T follicular helper cell (primary cell): ENCODE data around the gene MMP24OS.

Experiments
- DNase-seq: peaks from one replicate; pipeline ENCODE4 v3.0.0-alpha.2; 2020; ENCODE audit warnings: low read depth

MMP24OS gene

DNA sequence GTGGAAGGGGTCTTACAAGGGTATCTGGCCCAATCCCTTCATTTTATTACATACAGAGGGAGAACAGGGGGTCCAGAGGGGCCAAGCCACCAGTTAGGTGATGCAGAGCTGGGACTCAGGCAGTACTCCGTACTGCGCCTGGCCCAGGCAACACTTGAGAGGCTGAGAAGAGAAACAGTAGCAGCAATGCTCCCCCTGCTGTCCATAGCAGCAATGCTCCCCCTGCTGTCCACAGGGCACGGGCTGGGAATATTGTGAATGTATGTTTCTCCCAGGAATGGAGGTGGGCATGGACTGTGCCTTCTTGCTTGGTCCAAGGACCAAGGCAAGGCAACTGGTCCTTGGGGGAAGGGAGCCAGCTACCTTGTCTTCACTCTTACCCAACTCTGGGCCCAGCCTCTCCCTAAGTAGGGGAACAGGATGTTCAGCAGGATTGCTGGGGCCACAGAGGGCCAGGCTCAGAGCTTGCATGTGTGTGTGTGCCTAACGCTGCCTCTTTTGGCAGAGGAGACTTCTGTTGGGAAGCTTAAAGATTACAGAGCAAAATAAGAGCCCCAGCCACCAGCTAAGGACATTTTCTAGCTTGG lies 29.1 kb upstream of the MMP24OS start:
- DNase-seq = no peak

DNA sequence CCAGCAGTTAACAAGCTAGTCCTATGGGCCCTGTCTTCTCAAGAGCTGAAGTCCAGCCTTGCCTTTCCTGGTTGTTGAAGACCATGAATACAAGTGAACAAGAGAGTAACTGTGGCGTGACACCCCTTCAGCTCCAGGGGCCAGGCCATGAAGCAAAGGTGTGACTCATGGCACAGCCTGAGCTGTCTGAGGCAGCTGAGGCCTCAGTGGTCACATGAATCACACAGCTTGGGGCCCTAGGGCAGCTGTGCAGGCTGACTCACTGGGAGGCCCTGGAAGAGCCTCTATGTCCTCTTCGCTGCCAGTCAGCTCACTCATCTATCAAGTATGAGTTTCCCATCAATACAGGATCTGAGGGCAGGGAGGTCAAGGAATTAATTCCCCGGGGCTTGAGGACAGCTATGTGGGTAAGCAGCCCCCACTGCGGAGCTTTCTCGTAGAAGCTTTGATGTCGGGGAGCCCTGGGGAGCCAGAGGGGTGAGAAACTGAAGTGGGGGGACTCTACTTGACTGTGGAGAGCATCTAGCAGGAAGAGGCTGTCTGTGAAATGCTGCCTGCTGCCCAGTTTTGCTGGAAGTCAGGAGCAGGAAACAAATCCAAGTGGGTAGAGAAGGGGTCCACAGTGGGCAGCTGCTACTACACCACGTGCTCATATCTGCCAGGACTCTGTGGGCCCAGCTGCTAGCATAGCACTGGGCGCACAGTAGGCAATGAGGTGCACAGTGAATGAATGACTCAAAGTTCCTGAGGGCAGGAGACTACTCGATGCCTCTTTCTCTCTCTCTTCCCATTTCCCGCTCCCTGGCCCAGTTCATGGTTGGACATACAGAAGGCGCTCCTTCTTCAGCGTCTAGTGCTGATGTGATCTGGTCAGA lies 28.0 kb upstream of the MMP24OS start:
- no peak for DNase-seq

DNA sequence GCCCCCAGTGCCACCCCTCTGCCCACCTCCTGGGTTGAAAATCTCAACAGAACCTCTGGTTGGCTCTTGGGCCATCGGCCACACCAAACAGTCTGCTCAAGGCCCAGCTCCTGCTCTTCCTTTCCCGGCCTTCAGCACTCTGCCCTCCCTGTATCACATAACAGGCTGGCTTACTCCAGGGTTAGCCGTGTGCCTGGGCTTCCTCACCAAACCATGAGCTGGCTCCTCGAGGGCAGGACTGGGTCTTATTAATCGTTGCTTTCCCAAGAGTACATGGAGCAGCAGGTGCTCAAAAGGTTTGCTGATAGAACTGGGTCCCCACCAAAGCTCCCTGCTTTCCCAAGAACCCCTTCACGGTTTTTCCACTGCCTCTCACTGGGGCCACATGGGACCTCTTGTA lies 27.0 kb upstream of the MMP24OS start:
- no peak for DNase-seq

DNA sequence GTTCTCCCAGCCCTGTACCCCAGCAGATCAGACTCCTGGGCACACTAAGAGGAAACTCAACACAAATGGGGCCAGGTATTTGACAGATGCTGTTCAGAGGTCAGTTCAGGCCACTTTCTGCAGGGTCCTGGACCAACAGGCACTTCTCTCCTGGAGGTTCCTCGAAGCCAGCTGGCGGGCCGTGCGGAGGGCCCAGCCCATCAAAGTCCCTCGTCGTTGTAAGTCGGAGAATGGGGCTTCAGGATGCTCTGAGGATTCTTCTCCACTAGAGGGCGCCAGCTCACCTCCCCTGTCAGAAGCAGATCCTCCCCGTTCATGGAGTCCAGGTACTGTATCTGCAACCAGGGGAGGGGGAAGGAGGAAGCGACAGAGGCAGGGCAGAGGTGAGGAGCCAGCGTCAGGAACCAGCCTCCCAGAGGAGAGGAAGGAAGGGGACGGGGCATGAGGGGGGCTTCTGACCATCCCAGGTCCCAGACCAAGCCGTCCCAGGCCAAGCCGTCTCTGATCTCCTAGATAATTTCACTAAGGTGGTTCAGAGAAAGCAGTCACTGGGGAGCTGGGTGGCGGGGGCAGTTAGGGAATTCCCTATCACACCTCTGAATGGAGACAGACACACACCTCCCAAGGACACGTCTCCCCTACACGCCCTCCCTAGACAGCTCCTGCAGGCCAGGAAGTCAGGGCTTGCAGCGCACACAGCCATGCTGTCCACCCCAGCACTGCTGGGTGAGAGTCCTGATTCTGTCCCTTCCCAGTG lies 26.0 kb upstream of the MMP24OS start:
- peak; percentile 73 for DNase-seq

GRCh38 chr20:35303382-35303734 lies 25.4 kb upstream of the MMP24OS start:
- DNase-seq = no peak

DNA sequence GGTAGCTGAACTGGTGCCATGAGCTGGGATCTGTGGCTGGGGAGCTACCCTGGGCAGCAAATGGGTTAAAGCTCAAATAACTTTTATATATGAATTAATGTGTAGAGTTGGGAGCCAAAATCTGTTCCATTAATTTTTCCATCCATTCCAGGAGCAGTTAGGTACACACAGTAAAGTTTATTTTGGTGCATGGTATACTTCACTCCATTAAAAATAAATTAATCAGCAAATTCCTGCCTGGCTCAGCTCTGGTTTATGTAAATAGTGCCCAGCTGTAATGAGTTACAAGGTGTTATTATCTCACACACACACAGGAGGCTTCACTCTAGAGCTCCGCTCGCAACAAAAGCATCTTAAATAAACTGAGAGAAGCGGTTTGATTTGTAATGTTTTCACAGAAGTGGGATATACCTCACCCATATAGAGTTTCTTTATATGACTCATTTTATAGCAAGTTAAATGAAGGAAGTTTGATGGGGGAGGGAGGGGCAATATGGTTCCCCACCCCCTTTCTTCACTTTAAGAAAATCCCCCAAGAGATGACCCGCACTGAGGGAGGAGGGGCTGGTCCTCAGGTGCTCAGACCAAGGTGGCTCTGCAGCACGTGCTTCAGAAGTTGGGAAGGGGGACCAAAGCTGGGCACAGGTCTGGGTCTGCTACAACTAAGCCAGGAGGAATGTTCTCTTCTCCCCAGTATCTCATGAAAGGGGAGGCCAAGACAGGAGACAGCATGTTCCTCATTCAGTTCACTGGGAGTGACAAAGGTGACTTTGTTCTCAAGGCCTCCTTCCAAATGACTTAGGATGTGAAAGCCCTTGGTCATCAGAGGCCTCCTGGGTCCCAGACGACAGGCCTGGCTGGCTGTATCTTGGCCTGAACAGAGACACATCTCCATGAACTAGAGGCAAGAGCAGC lies 24.8 kb upstream of the MMP24OS start:
- DNase-seq = no peak

- DNase-seq = no peak
Observed at GRCh38 chr20:35301426-35301825, 23.5 kb upstream of the MMP24OS start.

DNA sequence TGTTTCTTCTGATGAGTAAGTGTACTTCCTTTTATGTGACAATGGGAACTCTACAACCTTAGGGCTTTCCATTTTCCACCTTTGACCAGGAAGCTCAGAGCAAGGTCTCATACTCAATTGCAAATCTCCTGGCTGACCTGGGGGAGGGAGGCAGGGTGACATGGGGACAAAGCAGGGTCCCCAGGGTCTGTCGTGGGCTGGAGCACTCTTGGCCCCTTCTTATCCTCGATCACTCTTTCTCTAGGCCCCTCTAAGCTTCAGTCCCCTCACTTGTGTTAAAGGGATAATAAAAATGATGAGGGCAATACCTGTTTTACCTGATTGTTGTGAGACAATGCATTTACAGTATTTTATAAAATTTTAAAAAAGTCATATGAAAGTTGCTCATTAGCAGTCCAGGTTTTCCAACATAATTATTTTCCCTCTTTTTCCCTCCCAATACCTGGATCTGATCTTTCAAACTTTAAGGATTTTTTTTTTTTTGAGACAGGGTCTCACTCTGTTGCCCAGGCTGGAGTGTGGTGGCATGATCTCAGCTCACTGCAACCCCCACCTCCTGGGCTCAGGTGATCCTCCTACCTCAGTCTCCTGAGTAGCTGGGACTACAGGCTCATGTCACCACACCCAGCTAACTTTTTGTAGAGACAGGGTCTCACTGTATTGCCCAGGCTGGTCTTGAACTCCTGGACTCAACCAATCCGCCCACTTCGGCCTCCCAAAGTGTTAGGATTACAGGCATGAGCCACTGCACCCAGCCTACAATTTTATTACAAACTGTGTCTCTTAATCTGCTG lies 22.7 kb upstream of the MMP24OS start:
- no peak for DNase-seq

DNA sequence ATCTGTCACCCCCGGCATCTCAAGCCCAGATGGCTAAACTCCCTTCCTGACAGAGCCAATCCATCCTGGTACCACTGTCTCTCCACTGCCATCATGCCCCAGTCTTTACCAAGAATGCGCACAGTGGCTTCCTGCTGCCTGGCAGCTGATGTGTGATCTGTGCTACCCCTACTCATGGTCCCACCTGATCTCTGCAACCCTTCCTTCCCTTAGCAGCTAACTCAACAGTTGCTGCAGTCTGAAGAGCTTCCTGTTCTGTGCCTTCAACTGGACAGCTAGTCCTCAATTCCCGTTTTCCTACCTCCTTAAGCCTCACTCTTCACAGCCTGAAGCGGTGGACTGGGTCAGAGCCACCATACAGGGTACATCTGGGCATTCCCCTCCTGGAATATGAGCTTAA lies 21.9 kb upstream of the MMP24OS start:
- DNase-seq = no peak

DNA sequence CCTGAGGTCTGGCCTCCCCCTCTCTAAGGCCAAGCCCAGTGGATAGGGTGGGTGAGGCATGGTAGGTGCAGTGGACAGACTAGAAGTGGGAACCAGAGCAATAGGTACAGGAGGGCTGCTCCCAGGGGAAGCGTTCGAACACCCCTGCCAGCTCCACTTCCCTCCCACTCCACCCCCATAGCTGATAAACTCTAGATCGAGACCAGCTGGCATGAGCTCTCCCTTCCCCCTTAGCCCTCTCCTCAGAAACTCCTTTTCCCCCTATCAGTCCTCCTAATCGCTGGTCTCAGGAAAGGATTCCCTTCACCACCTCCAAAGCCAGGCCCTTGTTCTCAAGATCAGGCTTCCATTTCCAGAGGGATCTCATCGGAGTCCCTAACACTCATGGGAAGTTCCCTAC lies 20.3 kb upstream of the MMP24OS start:
- no peak for DNase-seq

DNA sequence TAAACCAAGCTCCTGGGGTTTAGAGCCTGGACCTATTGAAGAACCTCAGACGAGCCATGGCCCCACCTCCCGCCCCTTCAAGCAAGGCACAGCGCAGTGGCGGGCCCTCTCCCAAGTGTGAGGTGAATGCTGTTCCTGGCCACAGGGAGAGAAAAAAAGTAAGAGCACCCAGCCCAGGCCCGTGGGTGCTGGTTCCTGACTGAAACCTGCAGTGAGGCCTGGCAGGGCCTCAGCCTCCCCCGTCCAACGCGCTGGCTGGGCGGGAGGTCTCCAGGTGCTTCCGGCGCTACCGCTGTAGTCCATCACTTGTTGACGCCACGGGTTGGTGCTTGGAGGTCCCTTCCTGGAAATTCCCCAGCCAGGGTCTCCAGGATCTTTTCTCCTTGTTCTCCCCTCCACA lies 19.8 kb upstream of the MMP24OS start:
- DNase-seq = no peak

DNA sequence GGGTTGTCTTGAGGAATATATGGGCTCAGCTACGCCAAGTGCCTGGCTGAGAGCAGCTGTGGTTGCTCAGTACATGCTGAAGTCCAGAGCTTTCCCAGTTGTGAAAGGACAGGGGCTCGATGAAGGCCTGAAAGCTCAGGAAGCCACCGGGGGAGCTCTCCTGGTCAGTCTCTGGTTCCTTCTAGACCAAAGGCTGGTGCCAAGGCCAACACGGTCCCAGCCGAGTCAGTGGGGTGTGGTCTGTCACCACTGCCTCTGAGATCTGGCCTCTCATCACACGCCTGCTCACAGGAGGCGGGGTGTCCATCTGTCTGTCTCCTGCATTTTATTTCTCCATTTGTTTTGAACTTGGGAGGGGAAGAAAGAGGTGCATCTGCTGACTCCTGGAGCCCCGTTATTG lies 19.2 kb upstream of the MMP24OS start:
- DNase-seq = no peak

GRCh38 chr20:35296101-35296554 lies 18.2 kb upstream of the MMP24OS start:
- DNase-seq = no peak

DNA sequence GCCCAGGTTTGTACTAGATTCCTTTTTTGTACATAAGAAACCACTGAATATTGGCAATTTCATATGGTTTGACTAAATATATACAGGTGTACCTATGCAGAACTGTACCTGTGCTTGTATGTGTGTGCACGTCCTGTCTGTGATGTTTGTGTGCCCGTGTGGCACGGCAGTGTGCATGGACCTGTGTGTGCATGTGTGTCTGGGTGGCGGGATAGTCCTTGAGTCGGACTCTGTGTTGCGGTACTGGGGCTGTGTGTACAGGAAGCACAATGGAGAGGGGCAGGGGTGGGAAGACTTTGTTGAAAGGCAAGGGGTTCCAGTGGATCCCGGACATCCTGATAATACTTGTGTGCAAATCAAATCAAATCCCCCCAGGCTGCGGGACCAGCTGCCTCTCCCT lies 17.8 kb upstream of the MMP24OS start:
- no peak for DNase-seq

GRCh38 chr20:35295058-35295457 lies 17.1 kb upstream of the MMP24OS start:
- no peak for DNase-seq

DNA sequence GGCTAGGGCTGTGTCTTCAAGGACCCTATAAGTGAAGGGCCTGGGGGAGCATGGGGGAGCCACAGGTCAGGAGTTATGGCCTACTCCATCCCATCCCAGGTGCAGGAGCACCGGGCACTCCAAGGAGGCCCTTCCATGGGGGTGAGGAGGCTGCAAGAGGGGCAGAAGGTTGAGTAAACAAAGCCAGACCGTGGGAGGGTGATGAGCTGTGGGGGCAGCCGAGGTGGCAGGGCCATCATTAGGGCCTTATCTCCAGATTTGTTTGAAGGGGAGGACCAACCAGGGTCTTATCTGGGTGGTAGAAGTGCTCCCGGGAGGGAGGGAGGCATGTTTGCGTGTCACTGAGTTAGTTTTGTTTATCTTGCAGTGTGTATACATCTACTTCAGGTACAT lies 16.4 kb upstream of the MMP24OS start:
- no peak for DNase-seq

DNA sequence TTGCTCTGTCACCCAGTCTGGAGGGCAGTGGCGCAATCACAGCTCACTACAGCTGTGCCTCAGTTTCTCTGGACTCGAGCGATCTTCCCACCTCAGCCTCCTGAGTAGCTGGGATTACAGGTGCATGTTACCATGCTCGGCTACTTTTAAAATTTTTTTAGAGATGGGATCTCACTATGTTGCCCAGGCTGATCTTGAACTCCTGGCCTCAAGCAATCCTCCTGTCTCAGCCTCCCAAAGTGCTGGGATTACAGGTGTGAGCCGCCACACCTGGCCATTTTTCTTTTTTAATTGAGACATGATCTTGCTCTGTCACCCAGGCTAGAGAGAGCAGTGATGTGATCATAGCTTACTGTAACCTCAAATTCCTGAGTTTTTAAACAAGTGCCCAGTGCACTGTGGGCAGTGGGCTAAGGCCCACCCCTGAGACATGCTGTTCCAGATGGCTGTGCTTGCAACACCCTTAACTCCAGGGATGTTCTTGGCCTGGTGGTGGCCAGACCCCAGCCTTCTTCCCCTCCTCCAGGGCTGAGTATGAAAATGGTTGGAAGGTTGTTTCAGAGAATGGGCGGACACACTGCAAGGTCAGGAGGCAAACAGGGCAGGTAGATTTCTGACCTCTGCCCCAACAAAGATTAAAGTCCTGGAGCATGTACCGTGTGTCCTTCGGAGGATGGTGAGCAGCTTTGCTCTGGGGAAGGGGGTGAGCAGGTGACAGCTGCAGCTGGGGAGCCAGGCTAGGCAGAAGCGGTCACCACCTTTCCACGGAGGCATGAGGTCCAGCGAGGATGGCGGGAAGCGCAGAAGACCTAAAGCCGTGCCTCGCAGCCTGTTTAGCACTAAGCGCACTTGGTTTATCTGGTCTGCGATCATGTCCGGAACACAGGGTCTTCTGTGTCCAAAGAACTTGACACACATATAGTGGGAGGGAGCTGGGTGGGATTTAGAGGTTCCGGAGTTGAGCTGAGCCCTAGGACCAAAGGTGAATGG lies 15.7 kb upstream of the MMP24OS start:
- DNase-seq = no peak

- DNase-seq = no peak
Observed at GRCh38 chr20:35292504-35293285, 14.8 kb upstream of the MMP24OS start.
